NCI-H524 treated with DMSO at 0.1 percent for 48 hours (cell line): ENCODE data around the gene PELO.
"Not testable (repeated sequence)": the region's sequence is repeated elsewhere in the genome, so short reads cannot be mapped to it uniquely, and the experiment has no call there.

Source experiments
- DNase-seq: peaks from one replicate; lab custom pipeline; 2025; lab: John Stamatoyannopoulos, UW

PELO gene

GRCh38 chr5:52802272-52802973, 14.7 kb downstream of the PELO start:
- DNase-seq = no peak

DNA sequence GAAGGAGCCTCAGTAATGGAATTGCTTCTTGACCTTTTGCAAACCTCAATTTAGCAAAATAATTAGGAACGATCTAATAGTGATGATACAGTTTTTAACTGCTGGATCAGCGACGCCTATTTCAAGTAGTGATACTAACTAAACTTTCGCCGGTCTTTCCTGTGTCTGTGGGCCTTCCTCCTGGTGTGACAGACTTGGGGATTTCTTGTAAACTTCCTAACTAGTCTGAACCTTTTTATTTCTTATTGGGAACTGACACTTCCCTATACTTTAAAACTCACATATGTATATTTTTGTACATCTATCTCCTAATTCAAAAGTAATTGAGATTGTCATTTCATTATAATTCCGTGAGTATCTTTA, 15.2 kb downstream of the PELO start:
- DNase-seq = no peak

DNA sequence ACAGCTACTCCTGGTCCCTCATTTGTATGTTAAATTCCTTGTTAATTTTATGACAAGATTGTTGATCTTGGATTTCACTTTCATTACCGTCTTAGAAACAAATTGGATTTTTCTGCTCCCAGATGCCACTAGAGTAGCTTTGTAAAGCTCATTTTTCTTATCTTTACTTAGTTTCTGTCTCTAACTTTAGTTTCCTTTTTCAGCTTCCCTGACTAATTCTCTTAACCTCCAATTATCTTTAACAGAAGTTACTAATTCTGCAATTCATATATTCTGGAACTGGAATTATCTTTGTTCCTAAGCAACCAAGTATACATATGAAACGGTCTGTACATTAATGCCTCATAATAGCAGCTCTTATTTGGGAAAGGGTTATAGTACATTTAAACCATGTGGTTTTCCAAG, 16.7 kb downstream of the PELO start:
- DNase-seq = no peak

DNA sequence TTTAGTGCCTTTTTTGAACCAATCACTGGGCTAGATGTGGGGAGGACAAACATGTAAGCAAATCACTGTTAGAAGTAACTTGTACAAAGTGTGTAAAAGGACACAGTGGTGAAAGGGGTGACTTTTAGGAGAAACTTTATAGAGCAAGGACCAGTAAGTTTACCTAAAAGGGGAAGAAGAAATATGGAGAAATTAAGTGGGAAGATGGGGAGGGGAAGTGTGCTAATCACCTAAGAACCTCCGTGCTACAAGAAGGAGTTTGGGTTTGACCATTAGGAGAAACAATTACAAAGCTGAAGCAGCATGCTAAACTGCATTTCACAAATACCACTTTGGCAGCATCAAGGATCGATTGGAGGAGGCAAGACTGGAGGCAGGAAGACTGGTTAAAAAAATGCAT, 17.3 kb downstream of the PELO start:
- DNase-seq = no peak

DNA sequence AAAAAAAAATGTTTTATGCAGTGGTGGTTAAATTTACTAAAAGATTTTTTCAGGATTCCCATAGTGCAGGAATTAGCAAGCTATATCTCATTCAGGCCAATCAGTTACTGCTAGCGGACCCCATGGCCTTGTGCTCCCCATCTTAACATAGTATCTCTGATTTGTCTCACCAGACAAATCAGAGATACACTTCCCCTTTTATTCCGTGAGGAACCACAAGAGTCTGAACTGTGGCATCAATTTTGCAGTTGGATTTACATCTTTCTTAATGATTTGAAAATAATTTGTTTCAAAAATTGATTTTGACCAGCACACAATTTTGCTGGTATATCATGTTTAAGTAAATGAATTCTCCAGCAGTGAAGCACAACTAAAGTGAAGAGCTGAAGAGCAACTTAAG, 17.9 kb downstream of the PELO start:
- no peak for DNase-seq

DNA sequence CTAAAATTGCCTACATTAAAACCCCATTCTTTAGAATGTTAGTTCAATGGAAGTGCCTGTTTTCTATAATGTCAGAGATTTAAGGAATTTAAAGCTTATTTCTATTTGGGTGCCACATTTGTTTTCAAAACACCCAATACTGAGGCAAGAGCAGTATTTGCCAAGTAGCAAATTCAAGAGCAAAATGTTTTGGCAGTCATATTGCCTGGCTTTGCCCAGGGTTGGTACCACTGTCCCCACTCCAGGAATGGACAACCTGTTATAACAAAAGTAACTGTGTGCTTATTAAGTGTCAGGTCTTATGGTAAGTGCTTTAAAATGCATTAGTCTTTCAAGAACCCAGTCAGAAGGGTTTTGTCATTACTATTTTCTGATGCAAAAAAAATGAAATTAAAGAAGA, 19.3 kb downstream of the PELO start:
- DNase-seq = no peak

- DNase-seq = no peak
These were observed 20.0 kb downstream of the PELO start for GRCh38 chr5:52807723-52808122.

DNA sequence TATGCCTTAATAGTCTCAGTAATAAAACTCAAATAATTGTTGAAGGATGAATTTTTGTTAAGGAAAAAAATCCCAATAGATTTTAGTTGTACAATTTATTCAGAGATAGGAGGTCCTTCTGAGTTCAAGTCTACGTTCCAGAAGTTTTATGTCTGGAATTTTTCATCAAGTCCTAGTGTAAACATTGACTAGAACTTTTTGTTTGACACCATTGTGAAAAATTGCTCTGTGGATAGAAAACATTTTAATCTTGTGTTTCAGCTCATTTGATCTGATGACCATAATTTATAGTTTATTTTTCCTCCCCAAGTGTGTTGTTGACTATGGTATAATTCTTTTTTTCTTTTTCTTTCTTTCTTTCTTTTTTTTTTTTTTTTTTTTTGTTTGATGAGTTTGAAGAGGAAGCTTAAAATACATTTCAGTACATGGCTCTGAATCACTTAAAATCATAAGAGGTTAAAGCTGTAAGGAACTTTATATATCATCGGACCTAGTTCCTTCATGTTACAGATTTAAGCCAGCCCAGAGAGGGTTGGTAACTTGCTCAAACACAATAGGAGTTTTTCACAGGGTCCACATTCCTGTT, 20.7 kb downstream of the PELO start:
- no peak for DNase-seq

GRCh38 chr5:52809884-52810283, 22.2 kb downstream of the PELO start:
- no peak for DNase-seq

- DNase-seq = no peak
These were observed 22.7 kb downstream of the PELO start for GRCh38 chr5:52810426-52810825.

DNA sequence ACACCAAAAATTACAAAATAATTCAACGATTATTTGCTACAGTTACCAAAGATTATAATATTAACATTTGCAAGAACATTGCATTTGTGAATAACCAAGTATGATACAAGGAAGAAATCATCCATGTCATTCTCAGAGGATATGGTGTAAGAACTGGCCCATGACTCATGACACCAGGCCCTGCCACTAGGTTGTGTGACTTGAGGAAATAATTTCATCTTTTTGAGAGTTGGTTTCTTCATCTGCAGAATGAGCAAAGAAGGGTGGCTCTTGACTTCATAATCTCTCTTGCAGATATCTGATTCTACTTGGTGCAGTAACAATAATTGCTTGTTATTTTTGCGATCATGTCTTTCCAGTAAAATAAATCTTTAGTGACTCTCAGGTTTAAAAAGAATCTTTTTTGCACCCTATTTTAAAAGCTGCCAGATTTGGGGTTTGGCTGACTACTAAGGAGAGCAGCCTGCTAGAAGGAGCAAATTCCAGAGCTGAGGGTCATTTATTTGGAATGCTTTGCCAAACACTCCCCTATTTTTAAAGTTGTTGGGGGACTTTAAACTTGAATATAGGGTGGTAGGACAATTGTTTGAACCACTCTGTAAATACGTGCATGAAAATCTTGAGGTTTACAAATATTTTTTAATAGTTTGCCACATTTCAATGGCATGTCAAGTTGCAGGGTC, 23.5 kb downstream of the PELO start:
- DNase-seq = no peak

- no peak for DNase-seq
These were observed 26.8 kb downstream of the PELO start for GRCh38 chr5:52814352-52815148.

DNA sequence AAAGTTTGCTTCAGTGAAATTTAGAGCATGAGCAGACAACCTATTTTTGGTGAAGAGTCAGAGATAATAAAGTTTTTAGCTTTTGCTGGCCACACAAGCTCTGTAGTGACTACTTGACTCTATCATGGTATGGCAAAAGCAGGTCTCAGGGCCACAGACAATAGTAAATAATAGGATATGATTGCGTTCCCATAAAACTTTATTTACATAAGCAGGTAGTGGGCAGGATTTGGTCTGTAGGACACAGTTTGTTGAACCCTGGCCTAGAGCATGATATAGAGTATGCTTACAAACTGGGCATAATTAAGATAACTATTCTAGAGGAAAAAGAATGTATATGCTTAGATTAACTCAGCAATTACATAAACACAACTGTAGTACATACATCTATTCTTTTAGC, 30.1 kb downstream of the PELO start:
- DNase-seq = no peak

DNA sequence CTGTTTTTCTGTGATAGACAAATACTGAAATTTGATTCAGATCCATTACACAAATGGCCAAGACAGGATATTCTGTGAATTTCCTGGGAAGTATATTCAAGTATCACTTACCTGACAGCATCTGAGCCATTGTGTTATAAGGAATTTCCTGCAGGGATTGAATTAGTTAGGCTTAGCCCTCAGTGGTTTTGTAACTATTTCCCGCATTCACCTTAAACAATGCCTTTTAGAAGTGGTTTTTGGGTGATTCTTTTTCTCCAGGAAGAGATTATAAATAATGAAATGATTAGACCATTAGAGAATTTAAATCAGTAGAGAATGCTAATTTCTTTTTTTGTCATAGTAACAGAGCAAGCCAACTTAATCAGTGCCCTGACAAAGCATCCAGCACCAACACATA, 30.6 kb downstream of the PELO start:
- DNase-seq = no peak

- not testable (repeated sequence) for DNase-seq
These were observed 31.1 kb downstream of the PELO start for GRCh38 chr5:52818807-52819206.

DNA sequence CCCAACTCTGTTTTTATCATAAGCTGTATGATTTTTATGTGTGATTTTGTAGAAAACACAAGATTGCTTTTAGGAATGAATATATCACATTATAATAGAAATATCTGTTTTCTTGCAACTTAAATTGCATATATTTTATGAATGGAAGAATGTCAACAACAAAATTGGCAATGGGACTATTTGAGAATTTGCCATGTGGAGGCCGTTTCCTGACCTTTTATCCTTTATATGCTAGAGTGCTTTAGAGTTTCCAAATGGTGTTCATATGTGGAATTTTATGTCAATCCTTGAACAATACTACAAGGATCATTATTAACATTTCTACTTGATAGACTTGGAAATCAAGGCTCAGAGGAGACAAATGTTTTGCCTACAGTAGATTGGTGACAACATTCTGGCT, 34.2 kb downstream of the PELO start:
- DNase-seq = no peak

GRCh38 chr5:52822437-52822836, 34.7 kb downstream of the PELO start:
- no peak for DNase-seq

DNA sequence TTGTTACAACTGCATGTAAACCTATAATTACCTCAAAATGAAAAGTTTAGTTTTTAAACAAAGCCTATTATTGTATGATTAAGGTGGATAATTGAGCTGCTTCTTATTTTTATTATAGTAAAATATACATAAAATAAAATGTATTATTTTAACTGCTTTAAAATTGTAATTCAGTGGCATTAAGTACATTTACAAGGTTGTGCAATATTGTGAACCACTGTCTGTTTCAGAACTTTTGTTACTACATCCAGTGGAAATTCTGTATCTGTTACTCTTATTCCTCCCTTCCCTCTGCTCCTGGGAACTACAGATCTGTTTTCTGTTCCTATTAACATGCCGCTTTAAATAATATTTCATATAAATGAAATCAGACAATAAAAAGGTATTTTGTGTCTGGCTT, 37.1 kb downstream of the PELO start:
- DNase-seq = no peak

- DNase-seq = no peak
These were observed 38.1 kb downstream of the PELO start for GRCh38 chr5:52825826-52826225.

DNA sequence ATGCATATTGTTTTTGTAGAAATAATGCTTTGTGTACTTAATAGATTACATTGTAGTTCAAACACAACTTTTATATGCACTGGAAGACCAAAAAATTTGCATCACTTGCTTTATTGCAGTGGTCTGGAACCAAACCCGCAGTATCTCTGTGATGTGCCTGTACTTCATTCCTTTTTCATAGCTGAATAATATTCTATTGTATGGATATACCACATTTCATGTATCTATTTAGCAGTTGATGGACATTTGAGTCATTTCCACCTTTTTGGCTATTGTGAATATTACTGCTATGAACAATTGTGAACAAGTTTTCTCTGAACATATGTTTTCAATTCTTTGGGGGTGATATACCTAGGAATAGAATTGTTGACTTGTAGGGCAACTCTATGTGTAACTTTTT, 40.1 kb downstream of the PELO start:
- no peak for DNase-seq

GRCh38 chr5:52829664-52830063, 41.9 kb downstream of the PELO start:
- no peak for DNase-seq

GRCh38 chr5:52830650-52831049, 42.9 kb downstream of the PELO start:
- no peak for DNase-seq
